Measurements from ENCODE around the gene FBLN1. TPM values are rescaled to one million over a fixed set of nuclear protein-coding genes. Genes with fewer than 3 reads are reported as not detected.
A peak's percentile ranks its signal among the peaks of the same experiment; 100 is the strongest.

FBLN1 gene
- total RNA-seq, 1 donor from 2014 or later, result 70.1 TPM

DNA sequence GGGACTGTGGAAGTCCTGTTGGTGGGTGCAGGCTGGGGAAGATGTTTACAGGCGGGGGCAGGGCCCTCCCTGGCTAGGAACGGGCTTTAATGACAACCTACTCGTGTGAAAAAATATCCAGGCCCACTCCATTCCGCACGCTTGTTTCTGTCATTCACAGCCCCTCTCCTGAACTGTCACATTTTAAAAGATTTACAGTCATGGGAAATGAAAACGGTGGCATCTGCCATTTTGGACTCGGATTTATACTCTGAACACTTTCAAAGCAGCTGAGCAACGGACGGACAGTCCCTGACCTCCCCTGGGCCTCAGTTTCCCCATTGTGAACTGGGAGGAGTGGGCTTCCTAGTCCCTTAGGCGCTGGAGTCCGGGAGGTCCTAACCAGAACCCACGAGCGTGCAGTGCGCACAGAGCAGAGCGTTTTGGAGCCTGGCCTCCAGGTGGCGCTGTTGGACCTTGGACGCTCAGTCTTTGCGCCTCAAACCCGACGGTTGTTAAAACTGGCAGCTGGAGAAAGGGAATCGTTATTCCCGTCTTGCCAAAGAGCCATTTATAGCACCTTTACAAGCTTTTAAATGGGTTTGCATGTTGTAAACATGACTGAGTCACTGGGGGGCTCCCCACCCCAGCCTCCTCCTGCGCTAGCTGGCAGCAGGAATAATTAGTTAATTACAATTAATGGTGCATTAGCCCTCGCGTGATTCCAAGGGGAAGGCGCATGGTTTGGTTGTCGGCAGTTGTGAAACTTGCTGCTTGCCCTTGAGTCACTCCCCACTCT is 75.3 kb downstream of the FBLN1 start:
- intact Hi-C loops (cut with DNase I), result loop anchor here (5.0 kb wide), 2 partner anchors 64 to 284 kb away; no protein-coding TSS in a partner anchor
- DNase-seq (ENCODE audit: low spot score), result peak; percentile 87

DNA sequence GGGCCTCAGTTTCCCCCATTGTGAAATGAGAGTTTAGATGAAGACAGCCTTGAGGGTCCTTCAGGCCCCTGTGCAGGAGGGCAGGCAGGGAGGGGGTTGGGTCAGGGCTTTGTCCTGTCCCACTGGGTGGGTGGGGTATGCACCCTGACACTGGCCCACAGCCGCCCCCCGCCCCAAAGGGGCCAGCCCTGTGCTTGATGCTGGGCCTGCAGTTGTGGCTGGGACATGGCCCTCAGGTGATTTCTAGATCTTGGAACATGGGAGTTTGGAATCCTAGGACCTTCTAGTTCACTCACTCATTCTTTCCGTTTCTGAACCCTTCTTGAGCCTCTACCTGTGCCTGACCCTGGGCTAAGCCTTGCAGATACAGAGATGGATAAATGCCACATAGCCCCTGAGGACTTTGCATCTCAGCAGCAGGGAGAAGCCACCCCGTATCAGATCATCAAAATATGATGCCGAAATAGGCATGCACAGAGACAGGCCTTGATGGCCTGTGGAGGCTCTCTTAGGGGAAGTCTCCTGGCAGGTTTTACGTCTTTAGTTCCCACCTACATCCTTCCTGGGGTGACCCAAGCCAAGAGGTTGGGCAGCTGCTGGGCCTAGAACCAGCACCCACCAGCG is 76.0 kb downstream of the FBLN1 start:
- DNase-seq (ENCODE audit: low spot score), result no peak
- intact Hi-C loops (cut with DNase I), result loop anchor here (5.0 kb wide), 2 partner anchors 64 to 284 kb away; no protein-coding TSS in a partner anchor

DNA sequence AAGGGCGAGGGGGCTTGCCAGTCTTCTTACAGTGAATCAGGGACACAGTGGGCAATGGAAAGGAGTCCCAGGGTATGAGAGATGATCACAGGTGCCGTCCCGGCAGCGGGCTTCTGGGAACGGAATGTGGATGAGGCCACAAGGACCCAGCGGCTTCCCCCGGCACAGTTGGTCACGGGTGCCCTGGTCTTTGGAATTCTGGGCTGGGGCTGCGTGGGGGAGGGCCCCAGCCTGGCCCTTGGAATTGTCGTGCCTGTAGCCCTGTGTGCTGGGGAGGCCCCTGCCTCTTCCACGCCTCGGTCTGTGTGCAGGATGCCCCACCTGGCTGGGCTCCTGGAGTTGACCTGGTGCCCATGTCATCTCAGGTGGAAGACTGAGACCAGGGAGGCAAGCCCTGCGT is 76.6 kb downstream of the FBLN1 start:
- intact Hi-C loops (cut with DNase I), result loop anchor here (5.0 kb wide), 2 partner anchors 63 to 283 kb away; no protein-coding TSS in a partner anchor

DNA sequence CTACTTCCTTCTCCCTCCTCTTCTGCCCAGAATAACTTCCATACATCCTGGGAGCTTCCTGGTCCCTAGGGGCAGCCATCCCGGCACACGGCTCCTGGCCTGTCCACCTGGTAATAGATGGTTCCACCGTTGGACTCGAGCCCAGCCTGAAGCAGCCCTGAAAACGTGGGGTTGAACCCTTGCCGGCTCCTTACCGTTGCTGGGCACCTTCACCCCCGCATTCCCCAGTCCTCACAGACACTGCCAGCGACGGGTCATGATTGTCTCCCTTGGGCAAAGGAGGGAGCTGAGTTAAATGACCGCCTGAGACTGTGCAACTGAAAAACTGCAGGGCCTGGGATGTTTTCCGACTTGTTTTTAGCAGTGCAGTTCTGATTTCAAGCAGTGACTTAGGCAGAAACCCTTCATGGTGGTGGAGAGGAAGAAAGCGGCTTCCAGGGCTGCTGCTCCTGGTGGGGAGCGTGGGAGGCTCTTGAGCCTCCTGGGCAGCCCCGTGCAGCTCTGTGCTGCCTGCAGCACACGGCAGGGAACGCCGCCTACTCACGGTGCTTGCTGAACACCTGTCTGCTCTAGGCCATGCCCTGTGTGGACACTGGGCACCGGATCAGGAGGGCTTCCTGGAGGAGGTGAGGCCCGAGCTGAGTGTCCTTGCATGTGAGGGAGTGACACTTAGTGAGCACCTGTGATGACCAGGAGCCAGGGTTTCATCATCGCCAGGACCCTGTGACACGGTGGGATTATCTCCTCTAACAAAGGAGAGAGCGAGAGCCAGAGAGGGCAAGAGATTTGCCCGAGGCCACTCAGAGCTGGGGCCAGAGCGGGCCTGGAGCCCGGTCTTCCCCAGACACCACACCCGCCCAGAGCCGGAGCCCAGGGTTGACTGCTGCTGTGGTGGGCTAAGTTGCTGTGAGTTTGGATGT is 77.4 kb downstream of the FBLN1 start:
- intact Hi-C loops (cut with DNase I), result loop anchor here (5.0 kb wide), 2 partner anchors 62 to 282 kb away; no protein-coding TSS in a partner anchor
- DNase-seq (ENCODE audit: low spot score), result no peak

More for the DNA sequence above, 76.6 kb downstream of the FBLN1 start:
- DNase-seq (ENCODE audit: low spot score), result no peak

DNA sequence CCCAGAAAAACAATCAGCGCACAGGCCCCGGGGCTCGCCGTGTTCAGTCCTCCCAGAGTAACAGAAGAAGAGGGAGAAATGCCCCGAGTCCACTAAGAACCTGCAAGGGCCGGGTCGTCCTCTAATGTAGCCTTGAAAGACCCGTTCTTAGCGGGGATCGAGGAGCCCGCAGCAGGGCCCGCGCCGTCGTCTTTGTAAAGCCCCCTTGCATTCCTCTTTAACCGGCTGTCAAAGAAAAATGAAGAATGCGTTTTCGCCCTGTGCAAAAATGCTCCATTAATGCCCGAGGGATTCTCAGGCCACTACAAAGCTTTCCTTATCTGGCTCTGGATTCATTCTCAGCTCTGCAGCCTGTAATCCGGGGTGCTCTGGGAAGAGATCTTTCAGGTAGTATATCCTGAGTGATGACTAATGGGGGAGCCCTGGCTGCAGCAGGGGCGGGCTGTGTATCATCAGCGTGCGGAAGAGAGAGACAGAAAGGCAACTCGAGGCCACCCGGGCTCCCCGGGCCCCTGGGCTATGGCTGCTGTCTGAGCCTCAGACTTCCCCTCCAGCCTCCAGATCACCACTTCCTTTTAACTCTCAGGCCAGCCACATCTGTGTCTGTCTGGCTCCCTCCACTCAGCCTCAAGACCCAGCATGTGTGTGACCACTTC is 78.2 kb downstream of the FBLN1 start:
- DNase-seq (ENCODE audit: low spot score), result no peak
- intact Hi-C loops (cut with DNase I), result no loop called here

DNA sequence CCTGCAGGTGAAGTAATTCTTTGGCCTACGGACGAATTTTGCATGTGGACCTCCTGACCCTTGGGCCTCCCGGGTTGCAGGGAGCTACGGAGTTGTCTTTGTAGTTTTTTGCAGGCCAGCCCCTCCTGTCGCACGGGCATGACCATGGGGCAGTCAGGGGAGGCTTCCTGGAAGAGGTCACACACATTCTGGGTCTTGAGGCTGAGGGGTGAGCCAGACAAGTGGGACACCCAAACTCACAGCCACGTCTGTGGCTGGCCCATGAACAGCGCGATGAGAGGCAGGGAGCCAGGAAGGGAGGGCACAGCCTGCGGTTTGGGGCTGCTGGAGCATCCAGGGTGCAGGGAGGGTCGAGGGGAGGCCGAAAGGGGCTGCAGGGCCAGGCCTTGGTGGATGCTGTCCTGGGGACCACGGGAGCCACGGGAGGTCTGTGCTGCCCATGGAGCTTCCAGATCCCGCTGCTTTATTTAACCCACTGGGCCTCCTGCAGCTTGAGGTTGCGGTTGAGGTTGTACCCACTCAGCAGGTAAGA is 78.9 kb downstream of the FBLN1 start:
- intact Hi-C loops (cut with DNase I), result no loop called here
- DNase-seq (ENCODE audit: low spot score), result no peak

DNA sequence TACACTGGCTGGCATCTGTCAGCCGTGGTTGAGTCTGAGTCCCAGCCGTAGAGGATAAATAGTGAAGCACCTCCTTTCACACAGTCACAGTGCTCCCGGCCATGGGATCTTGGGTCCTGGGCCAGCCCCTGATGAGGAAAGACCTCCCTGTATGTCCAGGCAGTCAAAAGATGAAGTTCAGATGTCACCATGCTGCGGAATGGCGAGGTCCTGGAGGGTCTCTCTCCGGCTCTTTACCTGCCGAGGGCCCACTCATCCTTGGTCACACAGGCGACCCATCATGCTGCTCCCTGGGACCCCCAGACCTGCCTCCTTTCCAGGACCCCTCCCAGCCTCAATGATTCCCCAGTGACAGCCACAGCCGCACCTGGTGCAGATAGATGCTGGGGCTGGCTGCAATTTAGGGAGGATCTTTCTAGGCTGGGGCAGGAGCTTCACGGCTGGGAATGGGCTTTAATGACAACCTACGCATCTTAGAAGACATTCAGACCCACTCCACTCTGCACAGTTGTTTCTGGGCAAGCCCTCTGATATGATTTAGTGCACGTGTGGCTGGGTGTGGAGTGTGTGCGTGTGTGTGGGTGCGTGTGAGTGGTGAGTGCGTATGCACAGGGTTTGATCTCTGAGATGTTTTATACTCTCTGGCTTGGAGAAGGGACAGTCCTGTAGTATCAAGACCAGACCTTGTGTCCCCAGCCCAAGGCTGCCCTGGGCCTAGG is 79.7 kb downstream of the FBLN1 start:
- no peak for DNase-seq (ENCODE audit: low spot score)
- intact Hi-C loops (cut with DNase I), result no loop called here

DNA sequence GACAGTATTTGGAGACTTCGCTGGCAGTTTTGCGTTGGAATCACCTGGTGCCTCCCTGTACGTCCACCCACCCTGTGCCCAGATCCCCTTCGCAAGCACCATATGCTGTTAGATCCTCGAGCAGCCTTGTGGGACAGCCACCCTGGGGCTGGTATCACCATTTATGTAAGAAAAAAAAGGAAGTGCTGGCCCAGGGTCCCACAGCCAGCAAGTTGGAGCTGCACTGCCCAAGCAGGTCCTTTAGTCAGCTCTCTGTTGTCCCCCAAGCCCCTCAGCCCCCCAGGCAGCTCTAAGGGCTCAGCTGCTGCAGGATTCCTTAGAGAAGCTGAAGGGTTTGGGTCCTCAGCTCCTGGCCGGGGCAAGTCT is 80.3 kb downstream of the FBLN1 start:
- intact Hi-C loops (cut with DNase I), result no loop called here
- no peak for DNase-seq (ENCODE audit: low spot score)

DNA sequence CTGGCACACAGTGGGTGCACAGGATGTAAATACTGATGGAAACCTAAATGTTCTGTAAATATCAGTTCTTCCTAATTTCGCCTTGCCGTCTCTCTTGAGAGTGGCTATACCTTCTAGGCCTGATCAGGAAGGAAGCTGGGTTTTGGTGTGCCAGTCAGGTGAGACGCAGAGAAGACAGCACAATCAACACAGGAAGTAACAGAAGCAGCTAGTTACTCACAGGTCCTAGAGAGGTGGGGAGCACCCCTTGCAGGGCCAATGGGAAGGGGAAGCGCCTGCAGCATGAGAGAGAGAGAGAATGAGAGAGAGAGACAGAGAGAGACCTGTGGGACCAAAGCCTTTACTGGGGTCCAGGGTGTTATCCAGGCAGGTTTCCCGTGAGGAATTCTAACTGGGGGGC is 80.8 kb downstream of the FBLN1 start:
- intact Hi-C loops (cut with DNase I), result no loop called here

DNA sequence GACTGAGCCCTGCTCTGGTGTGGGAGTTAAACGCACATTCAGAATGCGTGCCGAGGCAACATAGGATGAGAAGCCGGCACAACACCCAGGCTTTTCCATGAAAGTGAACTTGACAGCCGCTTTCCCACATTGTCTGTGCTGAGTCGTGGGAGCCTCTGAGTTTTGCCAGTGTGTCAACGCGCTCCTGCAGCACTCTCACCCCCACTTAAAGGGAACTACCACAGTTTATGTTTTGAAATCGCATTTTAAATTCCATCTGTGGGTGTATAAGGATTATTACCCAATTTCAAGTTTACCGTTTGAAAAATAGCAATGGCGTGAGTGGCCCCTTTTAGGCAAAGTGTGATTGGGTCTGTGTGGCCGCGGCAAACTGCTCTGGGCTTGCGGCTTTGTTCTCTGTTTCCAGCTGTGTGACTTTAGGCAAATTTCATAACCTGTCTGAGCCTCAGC is 81.5 kb downstream of the FBLN1 start:
- DNase-seq (ENCODE audit: low spot score), result no peak

More for the DNA sequence above, 80.8 kb downstream of the FBLN1 start:
- no peak for DNase-seq (ENCODE audit: low spot score)

DNA sequence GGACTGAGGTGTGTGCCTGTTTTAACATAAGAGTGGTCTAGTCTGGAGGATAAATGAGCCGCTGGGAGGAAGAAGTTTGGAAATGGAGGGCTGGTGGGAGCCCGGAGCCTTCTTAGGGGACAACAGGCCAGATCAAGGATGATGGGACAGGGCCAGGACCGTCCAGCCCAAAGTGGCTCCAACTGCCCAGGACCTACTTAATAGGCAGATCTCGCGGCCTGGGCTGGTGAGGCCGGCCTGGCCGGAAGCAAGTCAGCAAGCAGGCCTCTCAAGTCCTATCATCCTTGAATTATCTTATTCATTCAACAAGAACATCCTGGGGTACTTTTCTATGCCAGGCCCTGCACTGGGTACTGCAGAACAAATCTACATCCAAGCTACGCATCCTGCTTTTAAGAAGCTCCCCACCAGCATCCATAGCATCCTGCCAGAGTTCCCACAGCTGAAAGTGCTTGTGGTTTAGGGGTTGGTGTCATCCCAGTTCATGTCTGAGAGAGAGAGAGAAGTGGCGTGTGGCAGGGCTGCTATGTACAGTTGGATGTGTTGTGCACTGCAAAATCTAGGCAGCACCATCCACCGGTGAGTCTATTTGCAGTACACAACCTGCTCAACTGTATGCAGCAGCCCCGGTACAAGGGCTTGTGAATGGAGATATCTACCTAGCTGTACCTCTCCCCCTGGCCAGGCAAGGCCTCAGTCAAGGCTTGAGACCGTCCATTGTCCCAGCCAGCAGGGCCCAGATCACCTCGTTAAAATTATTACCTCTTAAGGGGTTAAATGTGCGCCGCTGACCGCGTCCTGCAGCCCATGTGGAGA is 82.1 kb downstream of the FBLN1 start:
- intact Hi-C loops (cut with DNase I), result no loop called here
- DNase-seq (ENCODE audit: low spot score), result no peak

More for the DNA sequence above, 81.5 kb downstream of the FBLN1 start:
- intact Hi-C loops (cut with DNase I), result no loop called here

DNA sequence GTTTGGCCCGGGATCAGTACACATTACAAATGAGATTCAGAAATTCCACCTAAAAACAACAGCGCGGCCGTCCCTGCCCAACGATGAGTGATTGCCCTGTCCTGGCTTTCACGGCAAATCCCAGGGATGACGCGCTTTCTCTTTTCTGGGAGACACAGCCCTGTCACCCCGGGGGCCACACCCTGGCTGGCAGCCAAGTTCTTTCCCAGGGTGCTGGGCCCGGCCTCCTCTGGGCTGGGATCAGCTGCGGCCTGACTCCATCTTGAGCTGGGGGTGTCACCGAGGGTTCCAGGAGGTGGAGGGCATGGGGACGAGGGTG is 82.7 kb downstream of the FBLN1 start:
- no peak for DNase-seq (ENCODE audit: low spot score)
- intact Hi-C loops (cut with DNase I), result no loop called here

DNA sequence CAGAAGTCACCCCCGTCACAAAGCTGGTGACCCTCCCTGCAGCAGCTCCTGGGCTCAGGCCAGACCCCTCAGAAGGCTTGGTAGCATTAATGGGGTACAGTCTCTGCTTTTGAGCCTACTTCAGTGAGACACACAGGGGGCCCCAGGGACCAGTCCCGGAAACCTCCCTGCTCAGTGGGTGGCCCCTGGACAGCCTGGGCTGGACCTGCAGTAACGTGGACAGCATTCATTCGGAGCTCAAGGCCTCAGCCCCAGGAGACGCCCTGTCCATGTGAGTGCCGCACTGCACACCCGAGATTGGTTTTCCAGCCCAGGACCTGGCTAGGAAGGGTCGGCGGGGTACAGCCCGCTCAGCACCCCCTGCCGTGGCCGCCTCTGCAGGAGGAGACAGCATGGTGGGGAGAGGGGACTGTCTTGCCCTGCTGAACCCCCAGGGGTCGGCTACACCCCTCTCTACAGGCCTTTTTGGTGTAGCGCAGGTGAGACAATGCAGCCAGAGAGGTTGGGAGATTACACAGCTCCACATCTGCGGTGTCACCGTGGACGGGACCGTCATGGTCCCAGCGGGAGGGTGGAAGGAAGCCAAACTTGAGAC is 83.4 kb downstream of the FBLN1 start:
- intact Hi-C loops (cut with DNase I), result no loop called here

DNA sequence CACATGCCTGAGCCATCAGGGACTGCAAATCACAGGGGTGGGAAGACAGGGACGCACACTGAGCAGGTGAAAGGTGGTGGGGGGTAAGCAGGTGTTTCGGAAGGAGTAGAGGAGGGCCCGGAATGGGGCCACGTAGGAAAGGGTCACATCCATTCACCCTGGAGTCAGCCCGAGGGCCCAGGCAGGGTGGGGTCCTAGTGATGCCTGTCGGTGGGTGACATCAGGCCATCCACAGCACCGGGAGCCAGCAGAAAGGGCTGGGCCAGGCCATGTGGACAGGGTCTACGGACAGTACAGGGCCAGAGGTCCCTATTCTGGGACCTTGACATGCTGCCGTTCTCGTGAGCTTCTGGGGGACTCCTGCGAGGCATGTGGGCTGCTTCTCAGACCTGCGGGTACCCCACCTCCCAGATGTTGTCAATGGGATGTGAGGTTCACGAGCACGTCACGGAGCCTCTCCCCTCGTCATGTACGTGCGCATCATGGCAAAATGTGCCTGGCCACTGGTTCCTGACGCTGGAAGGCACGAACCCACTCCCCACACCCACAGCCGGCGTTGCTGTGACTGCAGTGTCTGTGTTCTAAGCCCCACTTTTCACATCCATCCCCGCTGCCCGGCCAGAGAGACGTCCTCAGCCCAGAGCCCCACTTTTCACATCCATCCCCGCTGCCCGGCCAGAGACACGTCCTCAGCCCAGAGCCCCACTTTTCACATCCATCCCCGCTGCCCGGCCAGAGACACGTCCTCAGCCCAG is 84.1 kb downstream of the FBLN1 start:
- no peak for DNase-seq (ENCODE audit: low spot score)

More for the DNA sequence above, 83.4 kb downstream of the FBLN1 start:
- DNase-seq (ENCODE audit: low spot score), result no peak

DNA sequence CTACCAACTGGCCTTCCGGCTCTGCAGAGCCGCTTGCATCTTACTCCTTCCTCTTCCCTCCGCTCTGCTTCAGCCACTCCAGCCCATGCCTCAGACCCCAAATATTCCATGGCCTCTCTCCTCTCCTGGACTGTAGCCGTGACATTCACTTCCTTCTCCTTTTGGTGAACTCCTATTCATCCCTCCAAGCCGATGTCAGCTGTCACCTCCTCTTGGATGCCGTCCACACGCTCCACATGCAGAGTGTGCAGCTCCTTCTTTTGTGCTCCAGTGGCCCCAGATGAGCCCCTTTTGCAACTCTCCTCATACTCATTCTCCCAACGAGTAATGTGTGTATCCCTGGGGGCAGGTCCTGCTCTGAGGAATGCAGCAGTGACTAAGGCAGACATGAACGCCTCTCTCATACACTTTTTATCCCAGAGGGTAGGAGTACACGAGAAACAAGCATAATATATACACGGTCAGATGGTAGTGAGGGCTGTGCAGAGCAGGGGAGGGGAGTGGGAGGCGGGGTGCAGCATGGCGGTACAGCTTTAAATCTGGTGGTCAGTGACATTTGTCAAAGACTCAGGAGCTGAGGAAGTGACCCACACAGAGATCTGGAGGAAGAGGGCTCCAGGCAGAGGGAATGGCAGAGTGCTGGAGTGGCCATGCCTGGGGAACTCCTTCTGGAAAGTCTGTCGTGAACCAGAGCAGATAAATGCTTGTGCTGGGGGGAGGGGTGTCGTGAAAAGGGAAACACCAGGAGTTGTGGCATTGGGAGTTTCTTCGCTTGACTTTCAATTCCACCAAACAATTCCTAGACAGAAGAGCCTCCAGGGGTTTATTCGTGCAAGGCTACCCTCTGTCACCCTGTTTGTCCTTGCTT is 85.2 kb downstream of the FBLN1 start:
- DNase-seq (ENCODE audit: low spot score), result no peak
- intact Hi-C loops (cut with DNase I), result no loop called here

More for the DNA sequence above, 84.1 kb downstream of the FBLN1 start:
- intact Hi-C loops (cut with DNase I), result no loop called here

DNA sequence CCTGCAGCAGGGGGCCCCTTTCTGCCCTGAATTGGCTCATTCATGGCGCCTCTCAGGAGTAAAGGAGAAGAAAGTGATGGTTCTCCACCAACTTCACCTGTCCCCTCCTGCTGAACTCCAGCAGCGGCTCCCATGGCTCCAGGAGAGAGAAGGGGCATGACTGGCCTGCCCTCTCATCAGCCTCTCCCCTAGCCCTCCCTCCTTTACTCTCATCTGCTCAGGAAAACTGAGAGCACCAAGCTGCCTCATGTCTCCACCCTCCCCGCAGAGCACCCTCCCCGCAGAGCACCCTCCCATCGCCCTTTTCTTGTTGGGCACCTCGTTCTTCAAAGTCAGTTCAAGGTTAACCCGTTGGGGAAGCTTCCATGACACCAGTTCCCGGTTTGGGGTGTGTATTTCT is 86.9 kb downstream of the FBLN1 start:
- intact Hi-C loops (cut with DNase I), result no loop called here
- DNase-seq (ENCODE audit: low spot score), result no peak

All from cardiac septum (tissue), 1 donor.